Activated naive CD4-positive, alpha-beta T cell treated with anti-CD3 and anti-CD28 coated beads for 36 hours (primary cell): ENCODE data around the gene ATP9A. TPM values are rescaled to one million over a fixed set of nuclear protein-coding genes. Genes with fewer than 3 reads are reported as not detected.
A peak's percentile ranks its signal among the peaks of the same experiment; 100 is the strongest.

Experiments
- CTCF ChIA-PET: fragments of 350-600 bp; sonication (Branson Sonifier 250); formaldehyde crosslinking; loops from one replicate; lab custom pipeline; 2021; ENCODE audit warnings: antibody characterized with exemption; lab: Charles Lee
- DNase-seq: peaks from one replicate; pipeline ENCODE4 v3.0.0-alpha.2; 2020
- H3K27ac Mint-ChIP-seq: one replicate; pipeline ENCODE4 v1.8.0; 2021; ENCODE audit warnings: mild to moderate bottlenecking, mixed read lengths
- H3K27me3 Mint-ChIP-seq: one replicate; pipeline ENCODE4 v1.8.0; 2021; ENCODE audit warnings: low read depth, mixed read lengths
- H3K36me3 Mint-ChIP-seq: one replicate; pipeline ENCODE4 v1.8.0; 2021; ENCODE audit warnings: low read depth, mixed read lengths
- H3K4me1 Mint-ChIP-seq: one replicate; pipeline ENCODE4 v1.8.0; 2021; ENCODE audit warnings: low read depth, mixed read lengths
- H3K4me3 Mint-ChIP-seq: one replicate; pipeline ENCODE4 v1.8.0; 2021; ENCODE audit warnings: mild to moderate bottlenecking, moderate library complexity, mixed read lengths
- H3K9me3 Mint-ChIP-seq: one replicate; pipeline ENCODE4 v1.8.0; 2021; ENCODE audit warnings: mixed read lengths
- intact Hi-C: fragments of 100-400 bp; cut with micrococcal nuclease; formaldehyde crosslinking; loops from one replicate; pipeline ENCODE4 v1.15.1; 2023
- total RNA-seq, 2 experiments: library from RNA; stranded (reverse); gene quantifications; one replicate each; pipeline ENCODE4 v1.2.3, GENCODE V29; 2021

Gene ATP9A
- total RNA-seq, 2 experiments from 2014 or later = 0.12 to 0.17 TPM

DNA sequence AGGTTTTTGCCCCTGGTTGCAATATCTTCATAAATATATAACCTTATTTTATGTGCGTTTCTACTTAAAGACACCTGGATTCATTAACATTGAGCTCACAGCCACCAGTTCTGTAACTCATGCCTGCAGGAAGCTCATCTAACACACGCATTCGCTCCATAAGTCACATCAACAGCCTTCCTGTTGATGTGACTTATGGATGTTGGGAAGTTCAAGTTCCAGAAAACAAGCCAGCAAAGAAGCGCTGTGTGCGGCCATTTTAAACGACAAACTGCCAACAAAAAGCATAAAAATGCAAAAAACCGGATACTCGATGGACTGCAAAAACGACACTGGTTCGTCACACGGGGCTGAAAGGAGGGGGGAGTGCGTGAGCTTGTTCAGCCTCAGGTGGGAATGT is 147.8 kb downstream of the ATP9A start:
- H3K4me3 Mint-ChIP-seq = no peak overlapping the region
- H3K36me3 Mint-ChIP-seq = no peaks in the 10 kb centered on the region
- intact Hi-C loops = loop anchor here (5.0 kb wide), 1 partner anchor 398 kb away; no protein-coding TSS in a partner anchor
- H3K27ac Mint-ChIP-seq = no peak overlapping the region
- DNase-seq = no peak
- no peaks in the 10 kb centered on the region for H3K4me1 Mint-ChIP-seq
- H3K27me3 Mint-ChIP-seq = no peaks in the 10 kb centered on the region
- no peaks in the 10 kb centered on the region for H3K9me3 Mint-ChIP-seq
- CTCF ChIA-PET = interaction anchor here (0.7 to 1.0 kb wide), 3 partner anchors 9 to 242 kb away, joined by 3 read pairs; no protein-coding TSS in a partner anchor

DNA sequence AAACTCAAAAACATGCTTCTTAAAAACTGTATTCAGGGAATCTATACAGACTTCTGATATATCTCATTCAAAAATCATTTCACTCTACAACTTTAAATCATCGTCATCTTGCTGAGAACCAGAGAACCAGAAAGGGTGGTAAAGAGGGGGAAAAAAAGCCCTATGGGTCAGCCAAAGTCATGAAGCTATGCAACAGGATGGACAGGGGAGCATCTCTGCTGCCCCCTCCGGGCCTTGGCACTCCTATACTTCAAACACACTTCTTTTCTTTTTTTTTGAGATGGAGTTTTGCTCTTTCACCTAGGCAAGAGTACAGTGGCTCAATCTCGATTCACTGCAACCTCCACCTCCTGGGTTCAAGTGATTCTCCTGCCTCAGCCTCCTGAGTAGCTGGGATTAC is 152.1 kb downstream of the ATP9A start:
- Mint-ChIP-seq H3K27ac (no peak overlapping the region), H3K4me3 (no peak overlapping the region), H3K4me1 (no peaks in the 10 kb centered on the region), H3K27me3 (peaks cover 4% of the 10 kb centered on the region), H3K9me3 (no peaks in the 10 kb centered on the region), H3K36me3 (no peaks in the 10 kb centered on the region)
- no peak for DNase-seq
- intact Hi-C loops = no loop called here
- CTCF ChIA-PET = interaction anchor here (0.7 to 1.2 kb wide), 3 partner anchors 8 to 75 kb away, joined by 3 to 4 read pairs (median 3); no protein-coding TSS in a partner anchor

DNA sequence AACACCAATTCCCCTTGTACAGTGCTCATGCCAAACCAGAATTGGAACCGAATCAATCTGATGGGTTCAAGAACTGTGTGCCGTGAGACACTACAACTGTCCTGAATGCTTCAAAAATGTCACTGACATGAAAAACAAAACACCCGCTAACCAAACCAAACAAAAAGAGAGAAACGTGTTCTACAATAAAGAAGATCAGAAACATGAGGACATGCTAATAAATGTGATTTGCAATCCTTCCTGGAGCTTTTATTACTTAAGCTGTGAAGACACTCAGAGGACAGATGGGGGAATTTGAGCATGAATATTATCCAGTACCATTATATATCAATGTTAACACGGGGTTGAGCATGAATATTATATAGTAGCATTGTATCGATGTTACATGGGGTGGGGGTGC is 153.5 kb downstream of the ATP9A start:
- H3K36me3 Mint-ChIP-seq = no peaks in the 10 kb centered on the region
- no peak for DNase-seq
- H3K4me3 Mint-ChIP-seq = no peak overlapping the region
- no peaks in the 10 kb centered on the region for H3K4me1 Mint-ChIP-seq
- H3K27me3 Mint-ChIP-seq = peaks cover 4% of the 10 kb centered on the region
- CTCF ChIA-PET = interaction anchor here (0.6 to 2.4 kb wide), 2 partner anchors 20 to 25 kb away, joined by 3 to 8 read pairs; no protein-coding TSS in a partner anchor
- intact Hi-C loops = no loop called here
- H3K9me3 Mint-ChIP-seq = no peaks in the 10 kb centered on the region
- no peak overlapping the region for H3K27ac Mint-ChIP-seq

DNA sequence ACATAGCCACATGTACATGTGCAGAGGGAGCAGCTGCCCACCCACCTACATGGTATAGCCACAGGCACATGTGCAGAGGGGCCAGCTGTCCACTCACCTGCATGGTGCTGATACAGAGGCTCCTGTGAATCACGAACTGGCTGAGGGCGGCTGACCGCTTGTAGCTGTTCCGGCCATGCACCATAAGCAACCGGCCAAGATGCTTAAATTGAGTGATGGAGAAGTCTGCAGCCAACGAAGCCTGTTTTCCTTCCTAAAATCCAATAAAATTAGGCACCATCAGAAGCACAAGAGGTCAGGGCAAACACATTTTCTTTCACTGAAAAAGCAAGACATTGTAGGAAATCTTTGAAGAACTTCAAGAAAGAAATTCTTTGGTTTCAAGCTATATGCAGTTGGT is 154.6 kb downstream of the ATP9A start:
- CTCF ChIA-PET = interaction anchor here (0.7 to 2.4 kb wide), 3 partner anchors 9 to 240 kb away, joined by 3 to 8 read pairs (median 6); no protein-coding TSS in a partner anchor
- no peak overlapping the region for H3K4me3 Mint-ChIP-seq
- peaks cover 1% of the 10 kb centered on the region for H3K4me1 Mint-ChIP-seq
- peaks cover 4% of the 10 kb centered on the region for H3K27me3 Mint-ChIP-seq
- DNase-seq = no peak
- H3K36me3 Mint-ChIP-seq = no peaks in the 10 kb centered on the region
- H3K27ac Mint-ChIP-seq = no peak overlapping the region
- no peaks in the 10 kb centered on the region for H3K9me3 Mint-ChIP-seq
- intact Hi-C loops = no loop called here

DNA sequence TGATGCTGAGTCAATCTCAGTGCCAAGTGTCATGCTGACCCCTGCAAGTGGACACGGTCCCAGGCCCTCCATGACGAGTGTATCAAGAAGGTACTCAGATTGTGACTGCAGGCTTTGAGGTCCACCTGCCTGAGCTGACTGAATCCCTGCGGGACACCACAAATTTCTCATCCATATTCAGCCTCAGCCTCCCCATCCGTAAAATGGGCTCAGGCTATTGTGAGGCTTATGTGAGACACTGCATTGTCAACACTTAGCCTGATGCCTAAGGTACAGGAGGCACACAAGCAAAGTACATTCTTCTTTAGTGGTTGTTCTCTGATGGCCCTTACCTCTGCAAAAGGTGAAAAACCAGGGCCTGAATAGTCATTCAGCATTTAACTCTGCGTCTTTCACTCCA is 155.3 kb downstream of the ATP9A start:
- no peaks in the 10 kb centered on the region for H3K9me3 Mint-ChIP-seq
- H3K27ac Mint-ChIP-seq = no peak overlapping the region
- H3K27me3 Mint-ChIP-seq = peaks cover 4% of the 10 kb centered on the region
- H3K4me3 Mint-ChIP-seq = no peak overlapping the region
- intact Hi-C loops = no loop called here
- CTCF ChIA-PET = no interaction called here
- no peak for DNase-seq
- H3K4me1 Mint-ChIP-seq = peaks cover 6% of the 10 kb centered on the region
- H3K36me3 Mint-ChIP-seq = no peaks in the 10 kb centered on the region

DNA sequence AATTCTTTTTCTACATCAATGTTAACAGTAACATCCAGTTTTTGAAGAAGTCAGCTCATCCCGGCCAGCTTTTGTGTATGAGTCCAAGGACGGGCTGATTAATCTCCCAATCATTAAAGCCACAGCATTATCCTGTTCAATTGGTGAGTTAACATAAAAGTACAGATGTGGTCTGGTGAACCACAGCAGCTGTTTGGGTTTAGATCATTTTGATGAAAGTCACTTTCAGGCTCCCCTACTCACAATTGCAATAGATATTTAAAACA is 156.6 kb downstream of the ATP9A start:
- Mint-ChIP-seq H3K9me3 (no peaks in the 10 kb centered on the region), H3K36me3 (no peaks in the 10 kb centered on the region), H3K27me3 (peaks cover 4% of the 10 kb centered on the region), H3K27ac (no peak overlapping the region), H3K4me1 (peaks cover 6% of the 10 kb centered on the region), H3K4me3 (no peak overlapping the region)
- CTCF ChIA-PET = interaction anchor here (1.5 kb wide), 1 partner anchor 9 kb away, joined by 3 read pairs; no protein-coding TSS in a partner anchor
- intact Hi-C loops = no loop called here
- DNase-seq = no peak

DNA sequence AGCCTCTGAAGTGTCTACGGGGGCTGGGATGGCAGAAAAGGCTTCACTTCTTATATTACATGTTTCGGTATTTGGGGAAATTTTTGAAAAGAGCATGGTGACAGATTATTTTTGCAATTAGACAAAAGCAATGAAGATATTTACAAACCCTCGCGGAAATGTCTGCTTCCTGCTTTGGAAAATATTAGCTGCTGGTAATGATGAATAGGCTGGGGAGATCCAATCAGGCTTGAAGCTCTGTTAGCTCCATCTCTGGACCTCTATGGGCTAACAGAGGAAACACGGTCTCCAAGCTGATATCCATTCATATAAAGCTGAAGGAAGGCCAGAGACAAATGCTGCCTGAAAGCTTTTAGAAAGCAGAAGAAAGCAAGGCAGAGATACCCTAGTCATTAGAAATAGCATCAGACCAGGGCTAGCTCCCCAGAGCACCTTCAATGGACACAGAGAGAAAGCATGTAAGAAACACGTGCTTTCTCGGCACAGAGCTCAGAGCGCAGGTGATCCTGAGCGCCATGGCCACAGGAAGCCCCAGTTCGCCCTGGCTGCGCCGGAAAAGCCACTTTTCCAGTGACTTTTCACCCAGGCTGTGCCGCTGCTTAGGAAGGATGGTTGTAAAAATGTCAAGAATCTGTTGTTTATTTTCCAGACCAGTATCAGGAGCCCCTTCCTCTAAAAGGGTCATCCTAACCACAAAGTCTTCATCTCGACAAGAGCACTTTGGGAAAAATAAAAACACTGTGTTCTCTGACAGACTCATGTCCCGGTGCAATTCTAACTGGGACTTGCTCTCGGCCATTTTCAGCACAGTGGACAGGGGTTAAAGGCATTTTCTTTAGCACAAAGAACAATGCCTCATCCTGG is 157.2 kb downstream of the ATP9A start:
- H3K4me1 Mint-ChIP-seq = peaks cover 6% of the 10 kb centered on the region
- H3K36me3 Mint-ChIP-seq = no peaks in the 10 kb centered on the region
- intact Hi-C loops = no loop called here
- no peak for DNase-seq
- H3K27me3 Mint-ChIP-seq = peaks cover 4% of the 10 kb centered on the region
- H3K4me3 Mint-ChIP-seq = no peak overlapping the region
- H3K27ac Mint-ChIP-seq = no peak overlapping the region
- no peaks in the 10 kb centered on the region for H3K9me3 Mint-ChIP-seq
- CTCF ChIA-PET = interaction anchor here (0.9 to 1.5 kb wide), 2 partner anchors 9 to 225 kb away, joined by 3 to 4 read pairs; no protein-coding TSS in a partner anchor

DNA sequence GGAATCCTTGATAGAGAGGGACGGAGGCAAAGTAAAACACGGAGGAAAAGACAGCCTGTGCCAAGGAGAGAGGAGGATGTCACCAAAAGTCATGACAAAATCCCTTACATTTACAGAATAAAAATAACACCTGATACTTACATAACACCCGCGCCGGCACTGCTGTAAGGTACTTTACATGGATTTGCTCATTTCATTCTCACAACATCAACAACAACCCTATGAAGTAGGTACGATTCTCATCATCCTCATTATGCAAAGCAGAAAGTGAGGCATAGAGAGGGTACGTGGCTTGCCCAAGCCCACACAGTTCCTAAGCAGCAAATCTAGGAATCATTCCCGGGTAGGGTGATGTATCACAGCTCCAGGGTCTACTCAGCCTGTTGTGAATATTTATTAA is 158.1 kb downstream of the ATP9A start:
- no peaks in the 10 kb centered on the region for H3K9me3 Mint-ChIP-seq
- peaks cover 6% of the 10 kb centered on the region for H3K4me1 Mint-ChIP-seq
- CTCF ChIA-PET = interaction anchor here (2.5 kb wide), 1 partner anchor 15 kb away, joined by 10 read pairs; no protein-coding TSS in a partner anchor
- H3K4me3 Mint-ChIP-seq = no peak overlapping the region
- DNase-seq = no peak
- H3K36me3 Mint-ChIP-seq = no peaks in the 10 kb centered on the region
- intact Hi-C loops = no loop called here
- H3K27me3 Mint-ChIP-seq = peaks cover 4% of the 10 kb centered on the region
- no peak overlapping the region for H3K27ac Mint-ChIP-seq

DNA sequence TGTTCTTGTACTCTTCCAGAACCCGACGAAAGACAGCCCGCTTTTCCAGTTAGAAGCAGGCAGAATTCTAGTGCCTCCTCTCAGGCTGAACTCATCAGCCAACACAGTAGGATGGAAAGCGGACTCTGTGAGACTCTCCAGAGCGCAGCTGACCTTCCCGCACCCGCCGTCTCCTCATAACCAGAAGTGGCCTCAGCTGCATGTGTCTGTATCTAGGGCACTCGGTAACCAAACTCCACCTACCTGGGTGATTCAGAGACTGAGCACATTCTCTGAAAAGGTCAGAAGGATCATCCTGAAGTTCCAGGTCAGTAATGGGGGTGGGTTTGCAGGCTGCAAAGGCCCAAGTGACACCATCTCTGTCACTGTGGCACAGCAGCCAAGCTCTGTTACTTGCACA is 158.9 kb downstream of the ATP9A start:
- no peaks in the 10 kb centered on the region for H3K36me3 Mint-ChIP-seq
- intact Hi-C loops = no loop called here
- H3K9me3 Mint-ChIP-seq = no peaks in the 10 kb centered on the region
- H3K27ac Mint-ChIP-seq = no peak overlapping the region
- H3K4me1 Mint-ChIP-seq = peaks cover 6% of the 10 kb centered on the region
- CTCF ChIA-PET = interaction anchor here (0.8 to 2.5 kb wide), 3 partner anchors 9 to 15 kb away, joined by 3 to 10 read pairs (median 3); no protein-coding TSS in a partner anchor
- DNase-seq = no peak
- no peak overlapping the region for H3K4me3 Mint-ChIP-seq
- peaks cover 4% of the 10 kb centered on the region for H3K27me3 Mint-ChIP-seq

DNA sequence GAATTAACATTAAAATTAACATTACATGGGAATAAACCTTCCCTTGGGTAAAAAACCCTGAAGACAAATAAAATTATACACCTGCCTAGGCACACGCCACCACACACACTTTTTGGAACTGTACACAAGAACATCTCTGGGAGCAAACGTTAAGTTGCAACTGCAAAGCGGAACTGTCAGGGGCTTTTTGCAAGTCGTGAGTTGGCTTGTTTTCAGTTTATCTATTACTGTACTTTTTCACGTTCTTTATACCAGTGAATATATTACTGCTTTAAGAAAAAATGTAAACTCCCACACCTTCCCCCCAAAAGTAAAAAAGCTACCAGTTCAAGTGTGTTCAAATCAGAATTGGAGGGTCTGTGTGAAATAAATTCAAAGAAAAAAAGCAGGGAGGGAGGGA is 160.1 kb downstream of the ATP9A start:
- H3K4me1 Mint-ChIP-seq = peaks cover 6% of the 10 kb centered on the region
- CTCF ChIA-PET = interaction anchor here (0.5 to 2.5 kb wide), 4 partner anchors 8 to 209 kb away, joined by 3 to 10 read pairs (median 4); no protein-coding TSS in a partner anchor
- intact Hi-C loops = loop anchor here (1.0 kb wide), 1 partner anchor 10 kb away; no protein-coding TSS in a partner anchor
- no peaks in the 10 kb centered on the region for H3K36me3 Mint-ChIP-seq
- no peaks in the 10 kb centered on the region for H3K9me3 Mint-ChIP-seq
- H3K27me3 Mint-ChIP-seq = peaks cover 4% of the 10 kb centered on the region
- peak; percentile 41 for DNase-seq
- H3K27ac Mint-ChIP-seq = no peak overlapping the region
- no peak overlapping the region for H3K4me3 Mint-ChIP-seq

DNA sequence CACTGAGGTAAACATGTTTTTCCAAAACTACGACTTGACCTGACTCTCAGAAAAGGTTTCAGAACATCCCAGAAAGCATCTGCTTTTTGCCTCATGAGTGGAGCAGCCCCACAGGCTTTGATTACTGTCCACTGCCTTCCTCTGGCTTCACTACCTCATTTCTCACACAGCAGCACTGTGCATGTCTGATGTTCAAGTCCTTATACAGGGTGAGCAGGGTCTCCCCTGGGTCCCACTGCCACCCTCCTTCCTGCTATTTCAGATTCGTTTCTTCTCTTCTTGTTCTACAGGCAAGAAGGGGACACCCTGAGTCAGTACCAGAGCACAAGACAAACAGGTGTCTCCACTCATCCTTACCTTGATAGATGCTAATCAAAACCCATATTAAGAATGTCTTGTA is 161.0 kb downstream of the ATP9A start:
- H3K4me1 Mint-ChIP-seq = peaks cover 6% of the 10 kb centered on the region
- no peak overlapping the region for H3K27ac Mint-ChIP-seq
- CTCF ChIA-PET = no interaction called here
- H3K36me3 Mint-ChIP-seq = no peaks in the 10 kb centered on the region
- intact Hi-C loops = no loop called here
- no peaks in the 10 kb centered on the region for H3K9me3 Mint-ChIP-seq
- no peak for DNase-seq
- peaks cover 2% of the 10 kb centered on the region for H3K27me3 Mint-ChIP-seq
- H3K4me3 Mint-ChIP-seq = no peak overlapping the region

DNA sequence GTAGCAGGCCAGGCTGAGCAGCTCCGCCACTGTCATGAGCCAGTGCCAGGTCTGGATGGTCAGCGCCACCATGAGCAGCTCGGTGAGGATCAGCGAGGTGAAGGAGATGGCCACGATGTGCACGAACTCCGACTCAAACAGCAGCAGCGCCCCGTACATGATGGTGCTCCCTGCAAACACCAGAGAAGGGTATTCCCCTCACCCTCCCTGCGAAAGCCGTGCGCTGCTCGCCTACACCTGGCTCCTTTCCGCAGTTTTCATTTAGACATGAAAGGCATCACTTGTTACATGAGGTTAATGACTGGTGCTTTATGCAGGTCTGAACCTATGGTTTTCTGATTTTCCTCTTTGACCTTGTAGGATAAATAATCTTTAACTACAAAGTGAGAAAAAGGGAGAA is 163.3 kb downstream of the ATP9A start:
- Mint-ChIP-seq H3K36me3 (no peaks in the 10 kb centered on the region), H3K9me3 (no peaks in the 10 kb centered on the region), H3K4me3 (no peak overlapping the region), H3K27ac (no peak overlapping the region), H3K27me3 (peaks cover 2% of the 10 kb centered on the region), H3K4me1 (peaks cover 12% of the 10 kb centered on the region)
- intact Hi-C loops = no loop called here
- CTCF ChIA-PET = no interaction called here
- DNase-seq = no peak
